Right ventricle myocardium superior (tissue), 1 donor: ENCODE data around the gene CELF2. TPM values are rescaled to one million over a fixed set of nuclear protein-coding genes. Genes with fewer than 3 reads are reported as not detected.

Experiments
- ATAC-seq: fragments of 200-7000 bp; cut with Tn5 transposase; one replicate; pipeline ENCODE4 v1.9.1; 2020; ENCODE audit warnings: mild to moderate bottlenecking; ENCODE audit not compliant: poor library complexity
- DNase-seq: peaks from one replicate; pipeline ENCODE4 v3.0.0-alpha.2; 2020
- intact Hi-C: fragments of 100-400 bp; cut with DNase I; formaldehyde crosslinking; loops from one replicate; pipeline ENCODE4 v1.11.2; 2022
- total RNA-seq: library from RNA; stranded (reverse); fragmentation: NEBNext Ultra II Directional; extraction: Animal tissue kit (Norgen Biotek cat#: 25700); gene quantifications from one replicate; pipeline ENCODE4 v1.2.1, GENCODE V29; 2021
- donor health status: DM: no; HTN: yes; CAD: no; lungs with severe emphysema.

Gene CELF2
- total RNA-seq, 1 donor from 2014 or later: 67.7 TPM

DNA sequence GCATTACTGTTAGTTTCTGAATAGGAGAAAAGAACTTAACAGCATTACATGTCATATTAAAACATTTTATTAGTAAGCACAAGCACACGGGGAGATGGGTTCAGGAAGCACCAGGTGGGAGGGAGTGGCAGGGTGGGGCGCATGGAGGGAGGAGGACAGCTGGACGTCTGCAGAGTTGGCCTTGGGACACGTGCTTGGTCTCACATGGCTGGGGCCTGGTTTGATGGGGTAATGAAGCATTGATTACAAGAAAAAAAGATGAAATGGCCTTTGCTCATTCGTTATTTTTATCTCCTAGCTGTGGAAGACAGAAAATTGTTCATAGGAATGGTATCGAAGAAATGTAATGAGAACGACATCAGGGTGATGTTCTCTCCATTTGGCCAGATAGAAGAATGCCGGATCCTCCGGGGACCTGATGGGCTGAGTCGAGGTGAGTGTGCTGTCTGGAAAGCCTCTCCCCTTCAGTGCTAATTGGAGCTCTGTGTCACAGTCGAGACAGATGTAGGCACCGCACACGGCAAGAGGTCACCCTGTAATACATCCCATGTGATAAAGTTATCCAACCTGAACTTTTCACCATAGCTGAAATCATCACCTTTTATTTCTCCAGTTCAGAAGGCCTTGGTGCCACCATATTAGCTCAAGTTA lies 239.9 kb downstream of the CELF2 start:
- ATAC-seq (no peak), DNase-seq (no peak)
- intact Hi-C loops: no loop called here

DNA sequence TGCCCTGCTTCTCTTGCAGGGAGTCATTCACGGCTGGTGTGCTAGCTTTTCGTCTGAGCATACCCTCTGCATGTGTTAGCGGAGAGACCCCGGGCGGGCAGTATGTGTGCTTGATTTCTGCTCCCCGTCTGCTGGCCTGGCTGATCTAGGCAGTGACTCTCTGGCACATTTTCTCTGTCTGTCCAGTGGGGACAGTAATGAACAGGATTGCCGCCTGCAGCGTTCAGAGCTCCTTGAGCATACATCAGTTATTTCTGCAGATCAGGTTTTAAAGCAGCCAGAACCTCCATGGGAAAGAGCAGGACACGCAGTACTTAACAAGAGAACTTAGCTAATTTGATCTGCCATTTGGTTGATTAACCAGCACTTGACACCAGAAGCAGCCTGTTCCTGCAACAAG lies 242.5 kb downstream of the CELF2 start:
- DNase-seq (no peak), ATAC-seq (peak; percentile 18)
- intact Hi-C loops: loop anchor here (10.0 kb wide), 2 partner anchors 95 to 235 kb away; no protein-coding TSS in a partner anchor

DNA sequence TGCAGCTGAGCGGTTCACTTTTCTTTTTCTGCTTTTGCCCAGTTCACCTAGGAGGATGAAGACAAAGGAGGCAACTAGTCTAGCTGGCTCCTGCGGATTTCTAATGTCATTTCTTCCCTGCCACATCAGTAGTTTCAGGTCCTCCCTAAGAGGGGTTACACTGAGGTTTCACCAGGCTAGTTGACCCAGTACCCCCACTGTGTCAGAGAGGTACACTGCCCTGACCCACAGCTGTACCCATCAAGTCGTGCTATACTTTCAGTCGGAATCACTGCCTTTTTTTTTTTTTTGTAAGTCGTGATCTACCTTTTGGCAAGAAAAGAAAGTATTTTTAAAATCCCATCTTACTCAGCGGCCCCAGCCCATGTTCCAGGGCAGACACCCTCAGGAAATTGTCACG lies 243.5 kb downstream of the CELF2 start:
- DNase-seq: no peak
- ATAC-seq: no peak
- intact Hi-C loops: loop anchor here (10.0 kb wide), 2 partner anchors 96 to 236 kb away; no protein-coding TSS in a partner anchor

DNA sequence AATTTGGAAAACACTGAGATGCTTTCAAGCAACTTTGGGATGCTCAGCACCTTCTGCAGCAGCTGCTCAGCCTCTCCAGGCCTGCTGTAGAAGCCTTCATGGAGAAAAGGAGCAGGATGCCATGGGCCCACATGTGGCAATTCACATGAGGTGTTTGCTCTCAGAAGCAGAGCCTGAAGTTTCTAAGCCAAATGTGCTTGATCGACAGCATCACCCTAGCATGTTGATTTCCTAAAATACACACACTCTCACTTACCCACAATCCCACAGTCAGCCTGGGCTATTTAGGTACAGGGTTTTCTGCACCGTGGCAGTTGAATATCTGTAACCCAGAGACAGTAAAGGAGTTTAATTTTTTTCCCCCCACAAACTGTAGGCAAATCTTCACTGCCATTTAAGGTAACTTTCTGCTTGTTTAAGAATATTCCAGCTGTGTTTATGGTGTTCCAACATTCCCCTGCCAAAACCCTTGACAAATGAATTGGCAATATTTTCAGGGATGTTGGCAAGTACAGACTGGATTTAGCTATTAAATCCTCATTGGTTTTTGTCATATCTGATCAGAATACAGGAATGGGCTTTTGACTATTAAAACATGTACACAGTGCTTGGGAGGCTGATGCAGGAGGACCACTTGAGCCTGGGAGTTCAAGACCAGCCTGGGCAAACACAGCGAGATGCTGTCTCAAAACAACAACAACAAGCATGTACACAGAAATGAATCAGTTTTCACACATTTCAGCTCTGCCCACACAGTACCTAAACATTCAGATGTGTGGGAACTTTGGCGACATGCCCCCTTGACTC lies 244.2 kb downstream of the CELF2 start:
- DNase-seq: no peak
- intact Hi-C loops: loop anchor here (10.0 kb wide), 2 partner anchors 97 to 237 kb away; no protein-coding TSS in a partner anchor
- ATAC-seq: peak; percentile 85

DNA sequence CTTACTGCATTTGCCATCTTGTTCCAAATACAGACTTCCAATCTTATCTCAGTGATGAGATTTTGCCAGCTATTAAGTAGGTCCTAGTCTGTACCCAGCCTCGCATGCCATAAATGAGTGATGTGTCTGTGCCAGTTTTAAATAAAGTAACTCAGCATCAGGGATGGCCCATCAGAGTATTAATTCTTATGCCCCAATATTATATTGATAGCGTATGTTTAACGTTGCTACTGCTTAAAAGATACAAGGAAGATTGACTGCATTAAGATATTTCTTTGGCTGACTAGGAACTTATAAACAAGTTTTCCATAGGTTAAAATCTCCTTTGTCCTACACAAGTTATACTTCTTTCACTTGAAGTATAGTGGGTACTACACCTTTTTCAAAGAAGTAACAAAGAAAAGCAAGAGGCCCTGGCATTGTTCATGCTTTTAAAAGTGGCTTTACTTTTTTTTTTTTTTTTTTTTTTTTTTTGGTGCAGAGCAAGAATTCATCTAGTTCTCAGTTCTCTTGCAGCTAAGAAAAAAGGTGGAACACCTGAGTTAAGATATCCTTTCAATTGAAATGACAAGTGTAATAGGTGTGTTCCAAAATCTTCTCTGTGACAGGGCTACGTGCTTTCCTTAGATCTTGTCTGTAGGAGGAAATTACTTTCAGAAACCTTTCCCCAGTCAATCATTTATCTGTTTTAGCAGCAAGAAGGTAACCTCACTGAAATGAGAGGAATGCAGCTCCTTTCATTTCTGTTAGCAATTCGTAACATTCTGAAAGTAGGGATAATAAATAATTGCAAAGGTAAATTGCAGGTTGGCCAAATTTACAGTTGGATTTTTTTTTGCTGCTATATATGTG lies 245.0 kb downstream of the CELF2 start:
- DNase-seq (no peak), ATAC-seq (peak; percentile 63)
- intact Hi-C loops: loop anchor here (10.0 kb wide), 2 partner anchors 98 to 238 kb away; no protein-coding TSS in a partner anchor

DNA sequence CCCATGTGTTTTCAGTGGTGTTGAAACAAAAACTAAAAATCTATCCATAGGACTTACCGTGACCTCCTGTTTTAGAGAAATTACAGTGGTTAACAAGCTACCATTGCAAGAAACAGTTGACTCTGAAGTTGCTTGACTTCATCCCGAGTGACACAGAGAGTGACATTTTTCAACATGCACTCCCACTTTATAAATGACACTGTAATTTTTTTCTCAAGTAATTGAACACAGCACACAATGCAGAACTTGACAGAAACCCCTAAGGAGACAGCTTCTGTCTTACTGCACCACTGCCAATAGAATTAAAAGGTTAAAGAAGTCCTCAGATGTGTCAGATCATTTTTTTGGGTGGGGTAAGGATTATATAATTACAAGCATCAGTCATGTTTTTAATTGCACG lies 246.1 kb downstream of the CELF2 start:
- no peak for ATAC-seq
- intact Hi-C loops: loop anchor here (10.0 kb wide), 2 partner anchors 99 to 239 kb away; no protein-coding TSS in a partner anchor
- no peak for DNase-seq

DNA sequence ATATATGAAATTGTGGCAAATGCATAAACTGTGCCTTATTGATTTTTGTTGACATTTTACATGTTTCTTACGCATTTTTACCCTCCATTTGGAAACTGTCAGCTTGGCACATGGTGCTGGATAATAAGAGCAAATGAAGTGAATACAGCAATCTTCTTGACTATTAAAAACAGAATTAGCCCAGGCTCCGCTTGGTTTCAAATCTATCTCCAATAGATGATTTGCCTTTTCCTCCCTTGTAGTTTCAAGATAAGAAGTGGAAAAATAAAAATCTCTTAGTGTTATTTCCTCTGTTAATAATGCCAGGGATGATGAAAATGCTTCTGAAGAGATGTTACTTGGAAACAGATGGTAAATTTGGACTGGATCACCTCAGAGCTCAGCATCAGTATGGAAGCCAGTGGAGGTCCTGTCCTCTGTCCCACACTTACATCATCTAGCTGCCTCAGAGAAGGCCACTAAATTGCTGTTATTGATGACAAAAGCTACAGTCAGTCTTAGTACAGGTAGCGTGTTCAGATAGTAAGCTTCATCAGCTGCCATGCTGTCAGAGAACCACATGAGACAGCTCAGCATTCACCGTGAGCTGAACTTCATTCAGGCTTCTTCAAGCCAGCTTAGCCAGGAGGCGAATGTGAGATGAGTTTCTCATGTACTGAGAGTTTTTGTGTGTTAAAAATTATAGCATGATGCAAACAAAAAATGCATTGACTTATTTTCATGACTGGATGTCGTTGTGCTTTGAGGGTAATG lies 246.8 kb downstream of the CELF2 start:
- intact Hi-C loops: loop anchor here (10.0 kb wide), 2 partner anchors 100 to 240 kb away; no protein-coding TSS in a partner anchor
- ATAC-seq (no peak), DNase-seq (no peak)

DNA sequence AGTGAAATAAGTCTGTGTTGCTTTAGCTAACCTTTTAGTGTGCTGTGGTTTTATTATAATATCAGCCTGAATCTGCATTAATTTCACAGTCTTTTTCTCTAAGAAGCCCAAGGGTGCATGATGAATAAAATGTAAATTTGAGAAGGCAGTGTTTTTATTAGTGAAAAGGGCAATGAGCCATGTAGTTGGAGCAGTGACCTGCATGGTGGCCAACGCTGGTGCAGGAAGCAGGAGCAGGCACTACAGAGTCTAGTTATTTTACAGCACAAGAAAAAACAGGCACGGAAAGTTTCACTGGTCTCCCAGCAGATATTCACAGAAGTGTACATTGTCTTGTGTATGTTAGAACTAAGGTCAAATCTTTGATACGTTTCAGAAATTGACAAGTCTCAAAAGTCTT lies 247.8 kb downstream of the CELF2 start:
- no peak for ATAC-seq
- intact Hi-C loops: loop anchor here (10.0 kb wide), 2 partner anchors 101 to 241 kb away; no protein-coding TSS in a partner anchor

DNA sequence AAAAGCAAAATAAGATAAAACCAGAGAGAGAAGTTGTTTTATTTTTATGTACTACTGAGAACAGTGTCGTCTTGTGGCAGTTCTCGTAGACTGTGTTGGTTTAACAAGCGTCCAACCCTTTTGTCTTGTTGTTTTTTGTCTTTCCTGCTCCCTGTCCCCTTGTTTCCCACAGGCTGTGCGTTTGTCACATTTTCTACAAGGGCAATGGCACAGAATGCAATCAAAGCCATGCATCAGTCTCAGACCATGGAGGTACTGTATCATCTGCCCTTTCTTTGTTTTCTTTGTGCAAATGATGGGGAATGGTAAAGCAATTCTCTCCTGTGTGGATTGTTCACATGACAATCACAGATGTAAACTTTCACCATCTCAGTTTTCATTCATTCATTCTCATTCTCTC lies 248.8 kb downstream of the CELF2 start:
- DNase-seq: no peak

More for the DNA sequence above, 247.8 kb downstream of the CELF2 start:
- no peak for DNase-seq

DNA sequence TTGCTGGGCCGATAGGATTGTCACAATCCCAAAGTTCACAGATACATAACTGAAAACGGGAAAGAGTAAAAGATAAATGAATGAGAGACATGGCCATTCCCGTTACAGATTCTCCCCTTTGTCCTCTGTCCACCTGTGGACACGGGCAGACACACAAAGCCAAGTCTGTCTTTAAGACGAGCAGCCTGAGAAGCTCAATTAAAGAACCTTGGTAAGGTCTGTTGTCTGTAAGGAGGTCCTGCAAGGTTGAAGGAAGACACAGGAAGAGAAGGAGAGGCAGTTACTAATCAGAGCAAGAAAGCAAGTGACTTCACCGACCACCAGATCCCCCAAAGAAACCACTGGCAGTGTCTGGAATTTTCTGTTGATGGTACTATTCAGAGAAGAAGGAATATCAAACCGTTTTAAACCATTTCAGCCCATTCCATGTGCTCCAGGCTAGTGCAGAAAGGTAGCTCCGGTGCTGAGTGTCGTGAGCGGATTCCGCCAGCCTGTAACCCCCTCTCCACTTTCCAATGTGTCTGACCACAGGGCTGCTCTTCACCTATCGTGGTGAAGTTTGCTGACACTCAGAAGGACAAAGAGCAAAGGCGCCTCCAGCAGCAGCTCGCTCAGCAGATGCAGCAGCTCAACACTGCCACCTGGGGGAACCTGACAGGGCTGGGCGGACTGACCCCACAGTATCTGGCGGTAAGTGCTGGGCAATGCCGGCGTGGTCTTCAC lies 252.6 kb downstream of the CELF2 start:
- intact Hi-C loops: no loop called here
- DNase-seq (peak; percentile 89), ATAC-seq (peak; percentile 96)

More for the DNA sequence above, 248.8 kb downstream of the CELF2 start:
- intact Hi-C loops: loop anchor here (10.0 kb wide), 2 partner anchors 102 to 242 kb away; no protein-coding TSS in a partner anchor
- no peak for ATAC-seq

DNA sequence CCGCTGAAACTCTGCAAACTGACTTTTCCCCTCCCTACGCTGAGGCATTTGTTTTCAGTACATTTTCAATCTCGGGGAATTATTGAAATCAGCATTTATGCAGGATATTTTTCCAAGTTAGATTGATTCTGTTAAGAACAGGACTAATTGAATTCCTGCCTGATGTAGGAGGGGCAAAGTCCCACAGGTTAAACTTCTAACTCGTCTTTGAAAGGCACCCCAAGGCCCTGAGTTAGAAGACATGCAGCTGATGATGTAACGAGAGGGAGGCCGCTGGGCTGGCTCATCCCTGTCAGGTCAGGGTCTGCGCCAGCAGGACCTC lies 253.1 kb downstream of the CELF2 start:
- no peak for DNase-seq
- ATAC-seq: no peak
- intact Hi-C loops: no loop called here

DNA sequence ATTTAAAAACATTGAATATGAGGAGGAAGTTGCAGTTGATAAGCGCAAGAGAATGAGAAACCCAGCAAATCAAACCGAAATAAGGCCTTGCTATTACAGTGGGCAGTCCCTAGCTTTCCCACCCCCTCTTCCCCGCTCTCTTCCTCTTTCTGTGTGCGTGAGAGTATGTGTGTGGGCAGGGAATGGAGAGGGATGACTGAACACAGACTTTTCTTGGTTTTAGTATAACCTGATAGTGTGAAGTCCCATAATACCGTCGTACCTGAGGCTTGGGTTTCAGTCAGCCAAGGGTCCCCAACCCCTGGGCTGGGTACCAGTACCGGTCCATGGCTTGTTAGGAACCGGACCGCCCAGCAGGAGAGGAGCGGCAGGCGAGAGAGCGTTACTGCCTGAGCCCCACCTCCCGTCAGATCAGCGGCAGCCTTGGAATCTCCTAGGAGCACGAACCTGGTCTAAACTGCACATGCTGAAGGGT lies 255.3 kb downstream of the CELF2 start:
- DNase-seq (no peak), ATAC-seq (no peak)
- intact Hi-C loops: no loop called here

DNA sequence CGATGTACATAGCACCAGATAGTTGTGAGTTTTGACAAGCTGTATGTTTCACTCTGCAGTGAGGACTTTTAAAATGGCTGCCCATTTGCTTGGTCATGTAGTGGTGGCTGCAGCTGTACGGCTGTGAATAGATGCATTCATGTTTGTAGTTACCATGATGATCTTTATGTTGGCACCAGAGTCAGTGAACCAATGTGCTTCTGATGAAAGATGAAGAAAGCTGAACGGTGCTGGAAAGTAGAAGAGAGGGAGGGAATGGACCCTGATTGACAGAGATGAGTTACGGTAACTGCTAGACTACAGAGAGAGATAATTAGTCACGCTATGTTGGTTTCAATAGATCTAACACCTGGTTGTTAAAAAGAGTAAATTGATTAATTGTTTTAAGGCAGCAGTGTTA lies 256.8 kb downstream of the CELF2 start:
- DNase-seq: no peak
- intact Hi-C loops: no loop called here
- ATAC-seq: no peak

DNA sequence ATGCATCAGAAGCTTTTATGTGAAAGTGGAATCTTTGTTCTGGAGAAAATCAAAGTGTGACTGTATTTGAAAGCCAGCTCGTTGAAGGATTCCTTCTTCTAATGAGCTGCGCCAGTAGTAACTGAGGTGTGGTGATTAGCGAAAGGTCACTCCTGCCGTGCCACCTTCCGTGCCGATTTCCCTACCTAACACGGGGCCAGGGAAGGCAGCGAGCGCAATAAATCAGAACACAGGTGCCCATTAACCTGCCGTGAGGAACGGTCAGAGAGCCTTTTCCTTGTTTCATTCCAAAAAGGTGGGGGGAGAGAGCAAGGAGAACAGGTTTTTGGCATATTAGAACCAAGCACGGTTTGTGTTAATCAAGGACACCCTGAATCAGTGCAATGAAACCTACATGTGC lies 258.0 kb downstream of the CELF2 start:
- intact Hi-C loops: no loop called here
- ATAC-seq (no peak), DNase-seq (no peak)

DNA sequence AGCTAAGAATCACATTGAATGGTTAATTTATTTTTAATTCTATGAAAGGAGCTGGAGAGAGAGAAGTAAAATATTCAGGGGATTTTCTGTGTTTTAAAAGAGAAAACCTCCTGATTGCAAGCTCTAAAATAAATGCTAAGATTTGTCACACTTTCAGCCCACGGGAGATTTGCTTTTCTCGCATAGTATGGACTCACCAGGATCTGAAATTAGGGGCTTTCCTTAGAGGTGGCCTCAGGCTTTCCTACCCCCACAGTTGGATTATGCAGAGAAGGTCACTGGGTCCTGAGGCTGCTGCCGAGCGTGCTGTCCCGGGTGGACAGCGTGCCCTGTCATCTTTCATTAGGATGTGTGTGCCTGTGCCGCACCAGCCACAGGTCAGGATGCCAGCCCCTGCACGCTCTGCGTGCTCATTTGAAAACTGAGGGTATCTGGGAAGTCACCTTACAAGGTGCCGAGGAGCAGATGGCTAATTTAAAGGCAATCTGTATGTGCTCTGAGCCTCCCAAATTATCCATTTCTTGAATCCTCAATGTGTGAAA lies 258.8 kb downstream of the CELF2 start:
- intact Hi-C loops: no loop called here
- ATAC-seq (peak; percentile 26), DNase-seq (no peak)

DNA sequence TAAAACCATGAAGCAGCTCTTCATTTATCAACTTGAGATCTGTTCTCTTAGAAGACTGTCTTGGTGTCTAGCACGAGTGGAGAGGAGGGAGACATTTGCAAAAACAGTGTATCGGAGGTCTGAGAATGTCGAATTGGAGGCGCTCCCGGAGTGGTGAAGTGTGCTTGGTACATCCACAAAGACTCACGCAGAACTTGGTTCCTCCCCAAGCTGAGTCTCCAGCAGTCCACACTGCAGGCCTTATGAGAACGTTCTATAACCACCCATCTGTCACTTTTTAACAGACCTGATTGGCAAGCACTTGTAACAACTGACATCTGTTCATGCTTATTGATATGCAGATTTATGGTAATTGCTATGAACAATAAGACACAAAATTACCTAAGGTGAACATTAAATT lies 261.6 kb downstream of the CELF2 start:
- DNase-seq (no peak), ATAC-seq (no peak)
- intact Hi-C loops: no loop called here

DNA sequence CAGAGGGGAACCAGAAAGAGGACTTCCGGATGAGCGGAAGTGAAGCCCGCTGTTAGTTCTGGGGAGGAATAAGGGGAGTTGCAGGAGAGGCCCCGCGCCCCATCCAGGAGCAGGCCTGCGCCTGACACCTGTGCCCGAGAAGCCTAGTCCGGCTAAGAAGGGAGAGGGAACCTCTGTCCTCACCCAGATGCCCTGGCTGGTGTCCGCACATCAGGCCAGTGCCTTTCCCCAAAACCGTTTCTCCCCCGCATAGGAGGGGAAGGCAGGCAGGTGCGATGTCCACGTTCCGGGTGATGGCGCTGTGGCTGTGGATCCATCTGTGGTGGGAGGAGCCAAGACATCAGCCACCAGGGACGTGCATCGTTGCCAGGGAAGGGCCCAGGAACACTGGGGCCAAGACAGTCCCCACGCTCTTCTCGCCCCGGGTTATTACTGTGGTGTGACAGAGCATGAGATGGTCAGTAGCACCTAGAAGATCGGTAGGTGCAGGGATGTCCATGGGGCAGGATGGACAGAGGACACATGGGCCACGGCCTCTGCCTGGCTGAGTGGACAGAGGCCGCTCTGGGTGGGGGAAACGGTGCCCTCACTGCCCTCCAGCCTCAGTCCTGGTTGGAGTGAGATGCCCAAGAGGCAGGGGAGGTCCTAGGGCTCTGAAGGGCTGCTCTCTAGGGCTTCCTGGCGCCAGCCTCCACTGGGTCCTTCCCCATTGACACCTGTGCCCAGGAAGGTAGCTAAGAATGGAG lies 262.7 kb downstream of the CELF2 start:
- intact Hi-C loops: no loop called here
- DNase-seq: no peak
- peak; percentile 8 for ATAC-seq
